ENCODE data around the gene RASA3.
"Not testable (repeated sequence)": the region's sequence is repeated elsewhere in the genome, so short reads cannot be mapped to it uniquely, and the experiment has no call there.

RASA3 gene

GRCh38 chr13:114110091-114110829 is 22.2 kb downstream of the RASA3 start:
- DNase-seq = peak; percentile 74

DNA sequence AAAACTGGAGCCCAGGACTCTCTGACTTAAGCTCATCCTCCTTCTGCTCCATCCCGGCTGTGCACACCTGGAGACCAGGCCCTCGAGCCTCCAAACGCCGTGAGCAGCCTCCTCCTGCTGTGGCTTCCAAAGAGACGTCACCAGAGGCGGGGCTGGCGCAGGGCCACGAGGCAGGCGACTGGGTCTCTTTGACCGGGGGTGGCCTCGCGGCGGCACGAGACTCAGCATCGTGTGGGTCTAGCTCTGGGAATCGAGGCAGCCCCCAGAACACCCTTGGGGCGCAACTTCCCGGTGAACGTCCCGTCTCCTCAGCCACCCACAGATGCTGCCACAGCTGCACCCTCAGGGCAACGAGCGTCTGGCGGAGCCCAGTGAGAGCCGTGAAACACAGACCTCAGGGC is 22.8 kb downstream of the RASA3 start:
- peak; percentile 65 for DNase-seq

GRCh38 chr13:114108894-114109293 is 23.5 kb downstream of the RASA3 start:
- no peak for DNase-seq

- DNase-seq = no peak
Observed at GRCh38 chr13:114108141-114108761, 24.2 kb downstream of the RASA3 start.

DNA sequence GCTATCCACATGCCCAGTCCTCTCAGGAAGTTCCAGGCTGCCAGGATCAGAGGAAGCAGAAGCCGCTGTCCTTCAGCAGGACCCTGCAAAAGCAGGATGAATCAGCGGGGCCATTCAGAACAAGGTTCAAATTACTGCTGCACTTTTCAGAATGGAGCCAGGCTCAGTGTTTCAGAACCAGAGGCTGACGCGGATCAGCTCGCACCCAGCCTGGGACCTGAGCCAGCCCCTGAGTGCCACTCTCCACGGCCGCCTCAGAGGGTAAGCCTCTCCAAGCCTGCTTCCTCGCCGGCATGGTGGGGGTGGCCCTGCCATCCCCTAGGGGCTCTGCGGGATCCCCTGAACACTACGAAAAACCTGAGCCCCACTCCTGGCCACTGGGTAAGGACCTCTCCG is 24.7 kb downstream of the RASA3 start:
- DNase-seq = peak; percentile 74

DNA sequence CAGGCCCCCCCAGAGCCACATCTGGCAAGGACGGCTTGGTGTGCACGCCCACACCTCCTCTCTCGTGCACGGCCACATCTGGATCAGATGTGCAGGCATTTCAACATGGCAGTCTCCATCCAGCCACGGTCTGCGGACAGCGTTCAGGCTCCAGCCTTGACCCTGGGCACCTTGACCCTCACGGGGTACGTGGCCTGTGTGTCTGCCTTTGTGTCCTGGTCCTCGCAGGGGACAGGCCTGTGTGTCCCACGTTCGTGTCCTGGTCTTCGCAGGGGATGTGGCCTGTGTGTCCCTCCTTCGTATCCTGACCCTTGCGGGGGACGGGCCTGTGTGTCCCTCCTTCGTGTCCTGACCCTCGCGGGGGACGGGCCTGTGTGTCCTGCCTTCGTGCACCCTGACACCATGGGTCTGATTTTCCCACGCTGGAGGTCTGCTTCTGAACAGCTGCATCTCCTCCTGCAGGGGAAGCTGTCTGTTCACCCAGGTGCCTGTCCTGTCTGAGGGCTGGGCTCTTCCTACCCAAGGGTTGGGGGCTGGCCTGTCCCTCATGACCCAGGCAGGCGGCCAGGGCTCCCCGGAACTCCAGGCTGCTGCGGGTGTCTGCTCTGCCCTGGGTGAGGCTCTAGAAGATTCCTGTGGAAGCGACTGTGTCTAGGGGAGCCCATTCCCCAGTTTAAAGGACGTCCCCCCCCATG is 25.3 kb downstream of the RASA3 start:
- peak; percentile 53 for DNase-seq

GRCh38 chr13:114106526-114106925 is 25.9 kb downstream of the RASA3 start:
- no peak for DNase-seq

DNA sequence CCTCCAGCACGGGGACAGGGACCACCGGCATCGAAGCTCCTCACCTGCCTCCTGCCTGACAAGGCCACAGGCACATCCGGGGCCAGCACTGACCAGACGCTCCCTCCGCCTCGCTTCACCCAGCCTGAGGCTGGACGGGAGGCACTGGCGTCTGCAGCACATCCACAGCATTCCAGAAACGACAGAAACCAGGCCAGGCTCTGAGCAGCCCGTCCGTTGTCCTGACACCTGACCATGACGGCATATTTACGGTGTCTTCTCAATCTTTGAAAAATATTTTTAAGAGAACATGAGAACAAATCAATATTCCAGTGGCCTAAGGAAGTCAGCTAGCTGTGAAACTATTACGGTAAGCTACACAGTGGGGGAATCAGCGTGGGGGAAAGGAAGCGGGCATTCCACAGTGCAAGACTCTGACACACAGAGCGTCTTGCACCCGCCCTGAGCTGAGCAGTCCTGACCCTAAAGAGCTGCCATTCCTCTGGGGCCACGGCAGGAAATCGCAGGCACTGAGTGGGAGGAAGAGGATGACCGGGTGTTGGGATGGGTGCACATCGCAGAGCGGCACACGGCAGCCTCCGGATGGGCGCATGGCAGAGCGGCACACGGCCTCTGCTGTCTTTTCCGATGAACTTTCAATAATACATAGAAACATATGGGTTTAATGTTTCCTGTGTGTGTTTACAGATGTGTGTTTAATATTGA is 26.8 kb downstream of the RASA3 start:
- DNase-seq = peak; percentile 95

DNA sequence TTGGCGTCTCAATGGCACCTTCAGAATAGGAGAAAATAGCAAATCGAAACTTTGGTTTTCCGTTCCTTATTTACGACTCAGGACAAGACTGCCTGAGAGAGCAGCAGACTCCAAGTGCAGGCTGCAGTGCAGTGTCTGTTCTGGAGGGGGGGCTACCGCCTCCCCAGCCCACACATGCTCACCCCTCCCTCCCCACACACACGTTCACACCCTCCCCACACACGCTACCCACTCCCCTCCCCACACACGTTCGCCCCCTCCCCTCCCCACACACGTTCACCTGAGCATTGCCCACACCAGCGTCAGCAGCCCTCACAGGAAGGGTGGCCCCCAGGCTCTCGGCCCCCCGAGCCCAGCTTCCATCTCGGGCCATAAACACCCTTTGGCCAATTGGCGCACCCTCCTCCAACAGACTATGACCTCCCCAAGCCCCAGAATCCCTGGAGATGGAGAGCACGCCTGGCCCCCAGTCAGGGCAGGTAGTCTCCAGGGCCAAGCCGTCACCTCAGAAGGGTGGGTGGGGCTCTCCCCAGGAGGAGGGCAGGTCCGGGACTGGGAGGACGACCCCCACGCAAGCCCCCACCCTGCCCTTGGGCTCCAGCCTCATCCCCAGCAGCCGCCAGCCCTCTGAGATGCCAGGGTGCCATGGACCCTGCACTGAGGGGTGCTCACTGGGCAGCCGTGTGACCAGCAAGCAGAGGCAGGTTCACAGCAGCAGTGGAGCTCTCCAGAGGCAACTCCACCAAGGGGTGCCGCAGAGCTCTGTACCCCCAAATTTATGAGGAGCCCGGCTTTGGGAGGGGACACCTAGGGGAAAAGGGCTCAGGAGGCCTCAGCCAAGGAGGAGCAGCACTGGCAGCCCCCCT is 27.5 kb downstream of the RASA3 start:
- no peak for DNase-seq

GRCh38 chr13:114103801-114104654 is 28.4 kb downstream of the RASA3 start:
- no peak for DNase-seq

DNA sequence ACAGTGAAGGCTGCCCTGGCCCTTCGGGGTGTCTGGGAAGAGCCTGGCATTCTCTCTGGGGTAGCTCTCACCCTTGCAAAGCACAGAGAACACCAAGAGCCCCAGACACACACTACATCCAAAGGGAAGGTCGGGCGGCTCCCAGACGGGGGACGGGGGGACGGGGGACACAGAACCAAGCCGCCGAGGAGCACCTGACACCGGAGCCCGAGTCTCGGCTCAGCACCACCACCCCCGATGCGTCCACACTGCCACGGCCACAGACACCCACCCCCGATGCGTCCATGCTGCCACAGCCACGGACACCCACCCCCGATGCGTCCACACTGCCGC is 29.2 kb downstream of the RASA3 start:
- DNase-seq = not testable (repeated sequence)

DNA sequence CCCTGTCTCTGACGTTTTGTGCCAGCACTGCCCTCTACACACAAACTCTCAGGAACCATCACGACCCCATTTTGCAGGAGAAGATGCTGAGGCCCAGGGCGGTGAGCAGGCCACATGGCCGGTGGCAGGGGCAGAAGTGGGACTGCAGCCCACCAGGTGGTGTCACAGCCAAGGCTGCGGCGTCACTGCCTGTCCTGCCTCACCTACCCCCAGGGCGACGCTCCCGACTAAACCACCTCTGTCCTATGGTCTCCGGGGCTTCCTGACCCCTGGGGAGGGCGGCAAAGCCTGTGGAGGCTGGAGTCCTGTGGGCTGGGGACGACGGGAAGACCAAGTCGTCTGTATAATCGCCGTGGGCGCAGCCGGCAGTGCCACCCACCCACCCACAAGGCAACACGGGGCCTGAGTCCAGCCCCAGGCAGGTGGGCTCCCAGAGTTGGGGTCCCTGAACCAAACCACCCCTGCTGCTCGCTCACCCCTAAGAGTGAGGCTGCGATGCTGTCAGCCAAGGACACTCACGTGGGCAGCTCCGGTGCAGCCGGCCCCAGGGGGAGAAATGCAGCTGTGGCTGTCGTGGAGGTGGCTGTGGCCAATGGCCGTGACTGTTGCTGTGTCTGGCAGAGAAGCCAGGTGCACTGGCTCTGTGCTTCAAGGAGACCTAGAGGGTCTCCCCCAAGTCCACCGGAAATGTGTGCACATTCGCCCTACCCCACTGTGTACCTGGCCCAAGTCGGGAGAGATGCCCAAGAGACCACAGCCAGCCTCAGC is 29.7 kb downstream of the RASA3 start:
- no peak for DNase-seq

DNA sequence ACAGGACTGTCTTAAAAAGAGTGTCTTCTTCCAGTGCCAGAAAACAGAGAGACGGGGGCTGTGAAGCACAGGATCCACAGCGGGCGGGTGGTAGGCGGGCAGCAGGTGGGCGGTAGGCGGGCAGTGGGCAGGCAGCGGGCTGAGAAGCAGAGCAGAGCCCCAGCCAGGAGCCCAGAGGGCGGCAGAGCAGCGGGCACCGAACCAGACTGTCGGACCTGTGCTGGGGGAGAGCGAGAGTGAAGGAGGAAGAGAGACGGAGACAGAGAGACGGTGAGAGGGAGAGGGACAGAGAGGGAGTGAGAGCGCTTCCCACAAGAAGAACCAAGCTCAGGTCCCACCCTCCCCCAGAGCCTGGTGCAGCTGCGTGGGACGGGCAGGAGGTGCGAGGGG is 30.3 kb downstream of the RASA3 start:
- no peak for DNase-seq

DNA sequence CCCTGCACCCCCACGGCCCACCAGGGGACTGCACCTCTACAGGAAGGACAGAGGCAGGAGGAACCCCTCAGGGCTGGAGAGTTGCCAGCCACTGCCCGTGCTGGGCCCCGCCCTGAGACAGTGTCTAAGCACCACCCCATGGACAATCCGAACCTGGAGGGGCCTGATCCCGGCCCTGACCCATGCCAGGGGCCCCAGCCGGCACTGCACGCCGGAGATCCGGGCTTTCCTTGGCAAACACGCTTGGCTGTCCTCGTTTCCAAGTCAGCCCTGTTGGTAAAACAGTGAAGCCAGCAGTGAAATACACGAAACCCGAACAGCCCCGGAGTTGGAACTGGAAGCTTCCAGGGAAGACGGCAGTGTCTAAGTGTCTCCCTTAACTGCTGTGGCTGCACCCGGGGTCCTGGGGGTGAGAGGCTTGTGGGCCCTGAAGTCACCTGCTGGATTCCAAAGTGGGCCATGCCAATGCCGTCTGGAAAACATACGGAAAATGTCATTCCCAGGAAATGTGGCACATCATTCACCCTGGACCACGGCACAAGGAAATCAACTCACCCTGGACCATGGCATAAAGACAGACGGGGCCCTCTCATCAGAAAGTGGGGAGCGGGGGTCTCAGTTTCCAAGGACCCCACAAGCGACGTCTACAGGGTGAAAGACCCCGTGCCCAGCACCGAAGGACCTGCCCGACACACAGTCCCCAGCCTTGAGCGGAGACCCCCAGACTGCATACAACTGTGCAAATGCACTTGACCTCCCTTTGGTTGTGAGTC is 30.9 kb downstream of the RASA3 start:
- peak; percentile 58 for DNase-seq

DNA sequence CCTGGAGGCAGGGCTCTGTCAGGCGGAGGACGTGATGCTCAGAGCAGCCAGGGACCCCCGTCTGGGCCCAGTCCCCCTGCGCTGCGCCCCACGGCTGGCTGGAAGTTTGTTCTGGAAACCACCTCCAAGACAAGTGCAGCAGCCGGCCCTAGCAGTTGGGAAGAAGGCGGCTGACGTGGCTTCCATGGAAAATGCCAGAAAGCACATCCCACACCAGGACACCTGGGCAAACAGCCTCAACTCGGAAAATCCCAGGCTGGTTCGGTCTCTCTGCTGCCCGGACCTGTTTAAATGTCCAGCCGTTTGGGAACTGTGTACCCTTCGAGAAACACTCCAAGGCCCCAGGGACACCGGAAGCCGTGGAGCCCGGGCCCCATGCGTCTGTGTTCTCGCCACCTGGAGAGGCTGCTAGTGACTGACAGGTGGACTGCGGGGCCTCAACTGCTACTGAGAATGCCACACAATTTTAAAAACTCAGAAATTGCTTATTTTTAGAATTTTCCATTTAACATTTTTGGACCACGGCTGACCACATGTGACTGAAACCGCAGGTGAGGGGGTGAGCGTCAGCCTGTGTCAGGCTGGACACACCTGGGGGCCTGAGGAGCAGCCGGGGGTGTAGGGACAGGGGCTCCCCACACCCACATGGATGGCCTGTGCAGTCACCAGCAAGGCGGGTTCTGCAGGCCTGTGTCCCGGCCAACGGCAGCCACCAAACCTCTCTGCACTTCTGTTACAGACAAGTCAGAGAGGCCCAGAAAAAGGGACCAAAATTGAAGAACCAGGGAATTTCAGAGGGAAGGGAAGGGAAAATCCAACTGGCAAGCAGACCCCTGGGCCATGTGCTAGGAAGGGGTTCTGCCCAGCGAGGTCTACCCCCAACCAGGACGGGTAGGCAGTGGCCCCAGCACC is 31.7 kb downstream of the RASA3 start:
- peak; percentile 67 for DNase-seq

GRCh38 chr13:114099918-114100445 is 32.4 kb downstream of the RASA3 start:
- peak; percentile 93 for DNase-seq

- peak; percentile 99 for DNase-seq
Observed at GRCh38 chr13:114099191-114099590, 33.2 kb downstream of the RASA3 start.

GRCh38 chr13:114098689-114099056 is 33.8 kb downstream of the RASA3 start:
- not testable (repeated sequence) for DNase-seq
